Measurements from ENCODE around the gene BANF2. TPM values are rescaled to one million over a fixed set of nuclear protein-coding genes. Genes with fewer than 3 reads are reported as not detected.

The BANF2 gene
- total and polyA plus RNA-seq, 2 of the 13 experiments (the other 11 are each of a cell fraction or from before 2014, with no cell fraction given), result 0.35 TPM; not detected in 1

DNA sequence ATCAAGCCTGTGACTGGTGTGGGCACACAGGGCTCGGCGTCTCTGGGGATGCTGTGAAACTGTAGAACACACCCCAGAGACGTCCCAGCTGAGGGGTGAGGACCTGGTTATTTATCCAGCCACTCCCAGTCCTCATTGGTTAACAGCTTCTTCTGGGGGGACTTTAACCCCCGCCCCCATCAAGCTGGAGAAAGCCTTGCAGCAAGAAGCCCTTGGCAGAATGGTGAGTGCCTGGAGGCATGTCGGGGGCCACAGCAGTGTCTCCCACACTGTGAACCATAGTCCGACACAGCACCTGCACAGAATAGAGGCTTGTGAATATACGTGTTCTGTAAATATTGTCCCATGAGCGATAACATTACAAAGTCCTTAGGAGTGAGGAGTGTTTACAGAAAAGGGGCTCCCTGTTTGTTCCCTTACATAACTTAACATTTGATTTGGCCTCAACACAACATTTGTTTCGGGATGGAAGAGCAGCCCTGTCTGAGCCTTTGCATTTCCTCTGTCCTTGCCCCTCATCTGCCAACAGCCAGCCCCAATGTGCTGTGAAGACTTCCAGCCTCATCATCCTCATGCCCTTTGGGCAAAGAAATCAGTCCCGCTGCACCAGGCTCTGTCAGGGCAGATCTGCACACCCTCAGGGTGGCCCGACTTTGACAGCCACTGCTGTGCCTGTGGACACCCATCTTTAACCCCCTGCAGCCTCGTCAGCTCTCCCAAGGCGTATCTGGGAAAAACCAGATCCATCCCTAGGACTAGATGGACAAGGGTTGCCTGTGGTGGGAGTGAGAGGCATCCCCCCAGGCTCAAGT is 15.5 kb upstream of the BANF2 start (continued):
- TF ChIP-seq ZNF780A (CRISPR knock-in tag; IDR thresholded peaks at IDR 0.05), result no peak
- TF ChIP-seq, protein P1, sequence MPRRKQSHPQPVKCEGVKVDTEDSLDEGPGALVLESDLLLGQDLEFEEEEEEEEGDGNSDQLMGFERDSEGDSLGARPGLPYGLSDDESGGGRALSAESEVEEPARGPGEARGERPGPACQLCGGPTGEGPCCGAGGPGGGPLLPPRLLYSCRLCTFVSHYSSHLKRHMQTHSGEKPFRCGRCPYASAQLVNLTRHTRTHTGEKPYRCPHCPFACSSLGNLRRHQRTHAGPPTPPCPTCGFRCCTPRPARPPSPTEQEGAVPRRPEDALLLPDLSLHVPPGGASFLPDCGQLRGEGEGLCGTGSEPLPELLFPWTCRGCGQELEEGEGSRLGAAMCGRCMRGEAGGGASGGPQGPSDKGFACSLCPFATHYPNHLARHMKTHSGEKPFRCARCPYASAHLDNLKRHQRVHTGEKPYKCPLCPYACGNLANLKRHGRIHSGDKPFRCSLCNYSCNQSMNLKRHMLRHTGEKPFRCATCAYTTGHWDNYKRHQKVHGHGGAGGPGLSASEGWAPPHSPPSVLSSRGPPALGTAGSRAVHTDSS (CRISPR knock-in tag; conservative IDR thresholded peaks at IDR 0.05), result no peak
- peak; percentile 96 for TF ChIP-seq CREM (IDR thresholded peaks at IDR 0.05)
- no peak for TF ChIP-seq CREM (CRISPR knock-in tag; IDR thresholded peaks at IDR 0.05)
- TF ChIP-seq NFE2L2 (IDR thresholded peaks at IDR 0.05; ENCODE audit: low read length), result no peak
- peak; percentile 63 for TF ChIP-seq ELF1 (CRISPR knock-in tag; IDR thresholded peaks at IDR 0.05)
- no peak for TF ChIP-seq PAF1 (CRISPR knock-in tag; IDR thresholded peaks at IDR 0.05)
- TF ChIP-seq SUZ12 (IDR thresholded peaks at IDR 0.05; ENCODE audit: low read depth, low read length), result no peak
- TF ChIP-seq, protein P2, sequence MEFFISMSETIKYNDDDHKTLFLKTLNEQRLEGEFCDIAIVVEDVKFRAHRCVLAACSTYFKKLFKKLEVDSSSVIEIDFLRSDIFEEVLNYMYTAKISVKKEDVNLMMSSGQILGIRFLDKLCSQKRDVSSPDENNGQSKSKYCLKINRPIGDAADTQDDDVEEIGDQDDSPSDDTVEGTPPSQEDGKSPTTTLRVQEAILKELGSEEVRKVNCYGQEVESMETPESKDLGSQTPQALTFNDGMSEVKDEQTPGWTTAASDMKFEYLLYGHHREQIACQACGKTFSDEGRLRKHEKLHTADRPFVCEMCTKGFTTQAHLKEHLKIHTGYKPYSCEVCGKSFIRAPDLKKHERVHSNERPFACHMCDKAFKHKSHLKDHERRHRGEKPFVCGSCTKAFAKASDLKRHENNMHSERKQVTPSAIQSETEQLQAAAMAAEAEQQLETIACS (CRISPR knock-in tag; IDR thresholded peaks at IDR 0.05), result no peak
- TF ChIP-seq, protein P3, sequence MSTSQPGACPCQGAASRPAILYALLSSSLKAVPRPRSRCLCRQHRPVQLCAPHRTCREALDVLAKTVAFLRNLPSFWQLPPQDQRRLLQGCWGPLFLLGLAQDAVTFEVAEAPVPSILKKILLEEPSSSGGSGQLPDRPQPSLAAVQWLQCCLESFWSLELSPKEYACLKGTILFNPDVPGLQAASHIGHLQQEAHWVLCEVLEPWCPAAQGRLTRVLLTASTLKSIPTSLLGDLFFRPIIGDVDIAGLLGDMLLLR (CRISPR knock-in tag; IDR thresholded peaks at IDR 0.05), result no peak
- TF ChIP-seq MTF1 (CRISPR knock-in tag; IDR thresholded peaks at IDR 0.05), result no peak
- TF ChIP-seq CENPX (CRISPR knock-in tag; IDR thresholded peaks at IDR 0.05), result no peak
- peak; percentile 99 for TF ChIP-seq CCDC6 (CRISPR knock-in tag; IDR thresholded peaks at IDR 0.05)
- no peak for TF ChIP-seq JDP2 (CRISPR knock-in tag; IDR thresholded peaks at IDR 0.05; ENCODE audit: borderline replicate concordance)
- TF ChIP-seq ZNF430 (CRISPR knock-in tag; IDR thresholded peaks at IDR 0.05), result peak; percentile 97
- TF ChIP-seq, protein P4, sequence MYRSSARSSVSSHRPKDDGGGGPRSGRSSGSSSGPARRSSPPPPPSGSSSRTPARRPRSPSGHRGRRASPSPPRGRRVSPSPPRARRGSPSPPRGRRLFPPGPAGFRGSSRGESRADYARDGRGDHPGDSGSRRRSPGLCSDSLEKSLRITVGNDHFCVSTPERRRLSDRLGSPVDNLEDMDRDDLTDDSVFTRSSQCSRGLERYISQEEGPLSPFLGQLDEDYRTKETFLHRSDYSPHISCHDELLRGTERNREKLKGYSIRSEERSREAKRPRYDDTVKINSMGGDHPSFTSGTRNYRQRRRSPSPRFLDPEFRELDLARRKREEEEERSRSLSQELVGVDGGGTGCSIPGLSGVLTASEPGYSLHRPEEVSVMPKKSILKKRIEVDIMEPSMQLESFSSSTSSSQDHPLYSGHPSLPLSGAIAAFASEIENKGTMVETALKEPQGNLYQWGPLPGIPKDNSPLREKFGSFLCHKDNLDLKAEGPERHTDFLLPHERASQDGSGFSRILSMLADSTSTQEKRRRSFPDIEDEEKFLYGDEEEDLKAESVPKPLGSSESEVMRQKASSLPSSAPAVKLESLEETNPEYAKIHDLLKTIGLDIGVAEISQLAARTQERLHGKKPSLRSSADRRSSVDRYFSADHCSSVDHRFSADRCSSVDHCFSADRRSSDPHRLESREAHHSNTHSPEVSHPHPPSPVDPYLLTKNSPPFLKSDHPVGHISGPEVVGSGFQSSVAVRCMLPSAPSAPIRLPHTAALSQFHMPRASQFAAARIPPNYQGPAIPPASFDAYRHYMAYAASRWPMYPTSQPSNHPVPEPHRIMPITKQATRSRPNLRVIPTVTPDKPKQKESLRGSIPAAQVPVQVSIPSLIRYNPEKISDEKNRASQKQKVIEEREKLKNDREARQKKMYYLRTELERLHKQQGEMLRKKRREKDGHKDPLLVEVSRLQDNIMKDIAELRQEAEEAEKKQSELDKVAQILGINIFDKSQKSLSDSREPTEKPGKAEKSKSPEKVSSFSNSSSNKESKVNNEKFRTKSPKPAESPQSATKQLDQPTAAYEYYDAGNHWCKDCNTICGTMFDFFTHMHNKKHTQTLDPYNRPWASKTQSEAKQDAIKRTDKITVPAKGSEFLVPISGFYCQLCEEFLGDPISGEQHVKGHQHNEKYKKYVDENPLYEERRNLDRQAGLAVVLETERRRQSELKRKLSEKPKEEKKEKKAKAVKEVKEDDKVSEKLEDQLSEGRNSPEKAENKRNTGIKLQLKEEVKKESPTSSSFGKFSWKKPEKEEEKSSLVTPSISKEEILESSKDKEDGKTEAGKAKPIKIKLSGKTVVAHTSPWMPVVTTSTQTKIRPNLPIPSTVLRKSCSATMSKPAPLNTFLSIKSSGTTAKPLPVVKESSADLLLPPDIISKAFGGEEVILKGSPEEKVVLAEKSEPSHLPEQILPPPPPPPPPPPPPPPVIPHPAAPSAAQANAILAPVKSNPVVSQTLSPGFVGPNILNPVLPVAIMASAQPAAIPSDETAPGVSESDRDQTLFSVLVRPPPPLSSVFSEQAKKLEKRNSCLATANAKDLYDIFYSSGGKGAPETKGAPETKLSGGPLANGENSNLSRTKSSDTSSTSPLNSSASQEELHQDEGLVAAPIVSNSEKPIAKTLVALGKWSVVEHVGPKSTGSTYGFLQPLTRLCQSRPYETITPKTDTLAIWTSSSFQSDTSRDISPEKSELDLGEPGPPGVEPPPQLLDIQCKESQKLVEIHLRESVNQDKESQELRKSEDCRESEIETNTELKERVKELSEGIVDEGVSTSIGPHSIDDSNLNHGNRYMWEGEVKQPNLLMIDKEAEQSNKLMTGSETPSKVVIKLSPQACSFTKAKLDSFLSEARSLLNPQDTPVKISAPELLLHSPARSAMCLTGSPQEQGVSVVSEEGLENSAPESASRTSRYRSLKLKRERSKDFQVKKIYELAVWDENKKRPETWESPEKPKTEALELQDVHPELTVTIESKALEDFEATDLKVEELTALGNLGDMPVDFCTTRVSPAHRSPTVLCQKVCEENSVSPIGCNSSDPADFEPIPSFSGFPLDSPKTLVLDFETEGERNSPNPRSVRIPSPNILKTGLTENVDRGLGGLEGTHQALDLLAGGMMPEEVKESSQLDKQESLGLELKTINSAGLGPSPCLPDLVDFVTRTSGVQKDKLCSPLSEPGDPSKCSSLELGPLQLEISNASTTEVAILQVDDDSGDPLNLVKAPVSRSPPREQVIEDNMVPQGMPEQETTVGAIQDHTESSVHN (CRISPR knock-in tag; IDR thresholded peaks at IDR 0.05), result no peak; the same call in none of the 2 replicates
- peak; percentile 81; the same call in 1 of the 2 replicates for TF ChIP-seq YEATS2 (CRISPR knock-in tag; IDR thresholded peaks at IDR 0.05; ENCODE audit: borderline replicate concordance)
- peak; percentile 53; the same call in 1 of the 2 replicates for TF ChIP-seq ZNF329 (CRISPR knock-in tag; IDR thresholded peaks at IDR 0.05; ENCODE audit: low read depth)

All from HepG2 (cell line).